NOMO-1 (cell line): ENCODE results near the gene TMEM200C.

ENCODE experiments used
- DNase-seq, 2 experiments: peaks; one replicate each; lab custom pipeline; 2025; ENCODE audit not compliant: unreplicated experiment in 2 of 2; lab: John Stamatoyannopoulos, UW

The TMEM200C gene

DNA sequence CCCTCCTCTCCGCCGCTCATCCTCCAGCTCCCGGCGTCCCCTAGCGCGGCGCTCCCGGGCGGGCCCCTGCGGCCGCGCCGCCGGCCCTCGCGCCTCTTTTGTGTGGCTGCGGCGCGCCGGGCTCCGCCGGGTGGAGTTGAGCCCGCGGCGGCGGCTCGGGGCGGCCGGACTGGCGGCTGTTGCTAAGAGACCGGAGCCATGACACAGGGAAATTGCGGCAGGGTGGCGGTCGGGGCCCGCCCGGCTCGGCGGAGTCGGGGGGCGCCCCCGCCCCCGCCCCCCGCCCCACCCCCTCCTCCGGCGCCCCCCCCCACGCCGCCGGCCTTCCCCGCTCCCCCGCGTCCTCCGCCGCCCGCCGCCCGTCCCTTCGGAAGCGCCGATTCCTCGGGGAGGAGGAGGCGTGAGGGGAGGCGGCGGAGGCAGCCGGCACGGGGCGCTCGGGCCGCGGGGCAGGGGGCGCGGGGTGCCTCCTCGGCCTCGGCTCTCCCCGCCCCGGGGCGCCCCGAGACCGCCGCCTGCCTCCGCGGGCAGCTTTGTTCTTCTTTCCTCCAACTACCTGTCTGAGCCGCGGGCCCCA lies at the start of gene TMEM200C:
TSS of gene TMEM200C (minus strand) at position 224 of the 577 bp plus-strand sequence. CDS start 3,459 bp downstream, outside the sequence.
- DNase-seq = peak in 1 of 2 experiments; percentile 0

DNA sequence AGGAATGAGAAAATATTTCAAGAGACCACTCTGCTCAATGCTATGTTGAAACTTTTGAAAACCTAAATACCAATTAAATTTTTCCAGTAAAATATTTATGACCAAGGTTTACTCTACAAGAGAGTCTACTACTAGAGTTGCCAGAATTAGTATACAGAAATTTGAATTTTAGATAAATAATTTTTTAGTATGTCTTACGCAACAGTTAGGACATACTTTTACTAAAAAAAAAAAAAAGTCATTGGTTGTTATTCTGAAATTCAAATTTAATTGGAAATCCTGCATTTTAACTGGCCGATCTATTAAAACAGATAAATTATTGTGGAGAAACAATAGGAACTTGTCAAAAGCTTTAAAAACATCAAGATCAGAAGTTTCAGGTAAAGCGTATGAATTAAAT lies 49.1 kb upstream of the TMEM200C start:
- DNase-seq = no peak

DNA sequence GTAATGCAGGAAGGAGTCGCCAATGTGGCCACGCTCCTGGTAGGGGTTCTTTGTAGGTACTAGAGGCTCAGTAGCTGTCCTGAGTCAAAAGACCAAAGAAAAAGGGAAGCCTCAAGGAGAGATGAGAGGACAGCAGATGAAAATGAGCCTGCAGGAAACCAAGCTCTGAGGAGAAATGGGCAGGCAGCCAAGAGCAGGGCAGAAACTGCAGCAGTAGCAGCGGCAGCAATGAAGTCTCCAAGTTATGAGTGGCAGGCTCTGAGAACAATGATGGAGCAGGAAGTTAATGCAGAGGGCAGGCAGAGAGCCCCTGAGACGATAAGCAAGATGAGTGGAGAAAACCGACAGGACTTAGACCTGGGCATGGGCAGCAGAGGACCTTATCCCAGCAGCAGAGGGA lies 48.2 kb upstream of the TMEM200C start:
- DNase-seq = no peak

DNA sequence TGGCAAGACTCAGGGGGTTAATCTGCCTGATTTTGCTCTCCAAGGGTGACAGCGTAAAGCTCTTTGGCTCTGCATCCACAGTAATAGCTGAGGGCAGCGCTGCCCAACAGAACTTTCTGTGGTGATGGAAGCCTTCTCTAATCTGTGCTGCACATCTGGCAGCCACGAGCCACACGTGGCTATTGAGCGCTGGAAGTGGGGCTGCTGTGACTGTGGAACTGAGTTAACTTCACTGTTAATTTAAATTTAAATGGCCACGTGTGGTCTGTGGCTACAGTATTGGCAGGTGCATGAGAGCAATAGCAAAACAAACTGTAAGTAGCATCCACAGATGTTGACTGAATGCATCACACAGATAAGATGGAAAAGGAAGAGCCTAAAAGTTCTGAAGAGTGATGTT lies 47.3 kb upstream of the TMEM200C start:
- DNase-seq = no peak

DNA sequence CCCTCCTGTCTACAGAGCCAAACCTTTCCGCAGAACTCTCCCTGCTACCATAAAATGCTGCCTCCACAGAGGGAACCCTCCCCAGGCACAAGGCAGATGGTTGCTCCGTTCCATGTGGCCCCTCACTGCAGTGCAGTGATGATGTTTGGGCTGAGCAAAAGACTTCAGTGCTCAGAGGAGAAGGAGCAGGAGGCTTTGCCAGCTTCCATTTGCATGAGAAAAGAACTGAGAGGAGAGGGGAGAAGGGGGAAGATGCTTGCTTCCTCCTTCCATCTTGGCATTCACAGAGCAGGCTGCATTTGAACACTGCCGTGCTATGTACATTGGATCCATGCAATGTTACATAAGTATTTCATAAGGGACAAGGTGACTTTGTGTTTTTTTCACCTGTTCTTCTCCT lies 46.6 kb upstream of the TMEM200C start:
- DNase-seq = no peak

DNA sequence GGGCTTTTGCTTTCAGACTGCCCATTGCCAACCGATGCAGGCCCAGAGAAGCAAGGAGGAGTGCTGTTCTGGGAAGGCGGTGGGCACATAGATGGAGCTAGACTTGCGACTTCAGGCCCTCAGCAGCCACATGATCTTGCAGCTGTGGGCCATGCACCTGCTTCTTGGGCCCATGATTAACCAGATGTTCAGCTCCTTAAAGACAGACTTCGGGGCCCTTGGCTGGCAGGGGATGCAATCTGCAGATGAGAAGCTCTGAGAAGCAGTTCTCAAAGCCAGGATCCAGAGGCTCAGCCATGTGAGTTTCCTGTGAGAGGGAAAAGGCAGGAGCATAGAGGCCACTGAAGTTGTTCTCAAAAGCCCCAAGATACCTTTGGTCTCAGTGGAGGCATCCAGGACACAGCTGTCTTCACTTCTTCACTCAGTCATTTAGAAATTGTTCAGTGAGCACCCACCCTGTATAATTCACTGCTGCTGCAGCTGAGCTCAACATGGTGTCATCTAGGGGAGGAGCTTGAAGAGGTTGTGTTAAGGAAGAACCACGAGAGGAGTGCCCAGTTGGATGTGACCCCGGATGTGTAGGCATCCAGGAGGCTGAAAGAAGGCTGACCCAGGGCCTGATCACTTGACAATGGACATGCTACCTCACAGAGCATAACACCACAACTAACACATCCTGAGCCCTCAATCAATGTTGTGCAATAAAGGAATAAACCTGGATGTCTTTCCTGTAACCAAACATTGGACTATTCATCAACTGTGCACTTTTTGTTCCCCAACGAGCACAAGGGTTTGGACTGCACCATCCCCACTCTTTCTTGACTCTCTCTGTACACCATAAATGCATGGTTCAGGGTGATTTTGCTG lies 44.7 kb upstream of the TMEM200C start:
- no peak for DNase-seq

DNA sequence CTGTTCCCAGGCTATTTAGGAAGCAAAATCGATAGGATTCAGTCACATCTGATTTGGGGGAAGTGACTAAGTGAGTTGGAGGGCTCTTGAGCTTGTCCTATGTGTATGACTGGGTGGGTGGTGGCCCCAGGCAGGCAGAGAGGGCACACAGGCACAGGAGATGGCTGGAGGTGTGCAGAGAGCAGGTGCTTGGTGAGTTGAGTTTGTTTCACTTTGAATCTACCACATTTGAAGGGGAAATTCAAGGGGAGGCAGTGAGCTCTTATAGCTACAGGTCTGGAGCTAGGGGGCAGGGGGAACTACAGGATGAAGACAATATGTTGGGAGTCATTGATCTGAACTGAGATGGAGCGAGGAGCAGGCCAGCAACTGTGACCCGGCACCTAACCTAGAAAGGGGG lies 42.5 kb upstream of the TMEM200C start:
- no peak for DNase-seq

DNA sequence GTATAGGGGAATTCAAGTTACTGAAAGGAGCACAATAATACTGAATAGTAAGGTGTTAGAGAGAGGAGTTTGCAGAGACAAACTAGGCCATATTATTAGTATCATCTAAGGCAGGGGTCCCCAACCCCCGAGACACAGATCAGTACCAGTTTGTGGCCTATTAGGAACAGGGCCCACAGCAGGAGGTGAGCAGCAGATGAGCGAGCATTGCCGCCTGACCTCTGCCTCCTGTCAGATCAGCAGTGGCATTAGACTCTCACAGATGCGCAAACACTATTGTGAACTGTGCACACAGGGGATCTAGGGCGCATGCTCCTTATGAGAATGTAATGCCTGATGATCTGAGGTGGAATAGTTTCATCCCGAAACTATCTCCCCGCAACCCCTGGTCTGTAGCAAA lies 41.8 kb upstream of the TMEM200C start:
- DNase-seq = no peak

DNA sequence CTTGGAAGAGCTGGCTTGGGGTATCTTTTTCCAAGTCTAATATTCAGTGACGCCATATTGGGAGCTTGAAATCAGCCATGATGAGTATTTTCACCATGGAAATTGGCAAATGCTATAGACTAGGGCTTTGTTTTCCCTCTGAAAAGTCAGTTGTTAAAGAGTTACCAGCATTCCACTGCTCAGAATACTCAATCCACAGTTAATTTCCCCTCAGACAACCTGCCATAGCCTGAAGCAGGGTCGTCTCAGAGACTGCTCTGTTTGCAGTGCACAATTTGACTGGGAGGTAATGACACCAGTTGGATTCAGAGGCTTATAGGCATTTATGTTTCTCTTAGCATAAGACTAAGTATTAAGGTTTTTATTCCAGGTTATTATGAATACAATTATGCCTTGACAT lies 35.5 kb upstream of the TMEM200C start:
- DNase-seq = no peak

DNA sequence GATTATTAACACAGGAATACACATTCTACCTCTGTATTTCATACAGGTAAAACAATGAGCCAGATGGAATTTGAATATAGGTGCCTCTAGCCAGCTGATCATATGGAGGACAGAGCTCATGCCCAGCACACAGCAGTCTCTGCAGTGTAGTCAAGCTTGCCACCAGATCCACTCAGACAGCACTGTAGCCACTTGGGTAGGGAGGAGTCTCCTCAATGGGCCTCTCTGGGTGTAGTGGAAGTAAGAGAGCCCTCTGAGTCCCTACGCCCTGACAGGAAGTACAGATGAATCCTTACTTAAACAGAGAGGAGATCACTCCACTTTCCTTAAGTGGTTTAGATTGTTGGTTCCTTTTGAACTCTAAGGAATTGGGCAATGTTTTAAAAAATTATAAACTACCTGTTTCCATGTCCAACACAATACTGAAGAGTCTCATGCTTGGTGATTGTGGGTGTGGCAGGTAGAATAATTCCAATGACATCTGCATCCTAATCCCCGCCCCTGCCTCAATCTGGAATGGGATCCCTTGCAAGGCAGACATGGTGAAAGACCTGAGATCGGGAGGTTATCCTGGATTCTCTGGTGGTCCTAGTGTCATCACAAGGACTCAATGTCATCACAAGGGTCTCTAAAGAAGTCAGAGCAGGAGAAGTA lies 23.0 kb upstream of the TMEM200C start:
- no peak for DNase-seq

DNA sequence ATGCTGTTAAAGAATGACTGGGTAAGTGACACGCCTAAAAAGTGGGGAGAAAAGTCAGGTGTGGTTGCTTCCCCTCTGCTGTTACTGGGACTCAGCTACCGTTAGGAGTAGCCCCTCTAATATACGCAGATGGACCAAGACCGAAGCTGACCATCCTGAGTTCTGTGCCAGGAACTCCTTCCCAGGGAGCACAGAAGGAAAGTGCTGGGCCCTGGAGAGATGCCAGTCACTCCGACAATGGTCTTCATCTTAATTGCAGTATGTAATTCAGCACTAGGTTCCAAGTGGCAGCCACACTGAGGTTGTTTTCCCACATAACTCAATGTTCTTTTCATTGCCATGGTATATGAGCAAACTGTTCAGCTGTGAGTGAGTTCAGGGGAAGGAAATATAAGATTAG lies 19.6 kb upstream of the TMEM200C start:
- no peak for DNase-seq

DNA sequence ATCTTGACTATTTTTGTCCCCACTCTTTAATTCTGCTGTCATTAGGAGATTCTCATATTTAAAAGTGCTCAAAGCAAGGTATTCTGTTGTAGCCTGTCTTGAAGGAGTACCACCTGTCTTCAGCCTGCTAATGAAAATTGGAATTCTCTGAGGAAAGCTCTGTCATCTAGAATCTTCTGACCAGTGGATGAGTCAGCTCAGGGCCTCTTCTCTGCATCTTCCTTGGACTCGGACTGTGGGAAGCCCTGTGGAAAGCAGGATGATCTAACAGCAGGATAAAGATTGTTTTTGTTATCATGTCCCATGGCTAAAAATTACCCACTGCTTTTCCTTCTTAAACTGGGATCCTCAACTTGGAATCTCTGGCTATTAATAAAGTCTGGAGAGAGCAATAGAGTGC lies 18.7 kb upstream of the TMEM200C start:
- no peak for DNase-seq

DNA sequence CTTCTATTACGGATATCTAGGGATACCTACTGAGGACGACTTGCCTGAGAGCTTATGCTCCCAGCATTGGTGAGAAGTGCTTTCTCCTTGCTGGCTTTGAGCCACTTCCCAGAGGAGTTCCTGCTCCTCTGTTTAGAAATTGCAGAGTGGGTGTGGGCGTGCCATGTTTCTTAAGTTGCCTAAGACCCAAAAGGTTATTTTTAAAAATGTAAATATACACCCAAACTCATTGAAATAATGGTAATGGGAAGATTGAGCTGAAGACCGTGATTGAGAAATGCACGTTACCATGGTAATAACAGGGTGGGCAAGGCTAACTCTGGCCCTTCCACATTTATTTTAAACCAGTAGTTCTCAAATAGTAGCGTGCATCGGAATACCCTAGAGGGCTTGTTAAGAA lies 17.2 kb upstream of the TMEM200C start:
- DNase-seq = no peak

DNA sequence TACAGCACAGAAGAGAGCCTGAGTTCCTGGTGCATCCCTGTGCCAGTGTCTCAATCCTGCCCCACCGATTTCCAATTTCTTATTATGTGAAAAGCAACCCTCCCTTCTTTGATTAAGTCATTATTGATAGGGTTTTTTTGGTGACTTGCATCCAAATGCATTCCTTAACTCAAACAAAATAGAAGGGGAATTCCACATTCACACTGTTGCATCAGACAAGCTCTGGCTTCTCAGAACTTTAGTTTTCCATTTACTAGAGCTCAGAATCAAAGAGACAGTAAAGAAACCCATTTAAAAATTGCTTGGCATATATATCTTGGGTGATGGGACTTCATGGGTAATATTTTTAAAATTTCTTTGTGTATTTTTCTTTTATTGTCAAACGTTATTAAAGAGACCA lies 13.8 kb upstream of the TMEM200C start:
- DNase-seq = no peak

DNA sequence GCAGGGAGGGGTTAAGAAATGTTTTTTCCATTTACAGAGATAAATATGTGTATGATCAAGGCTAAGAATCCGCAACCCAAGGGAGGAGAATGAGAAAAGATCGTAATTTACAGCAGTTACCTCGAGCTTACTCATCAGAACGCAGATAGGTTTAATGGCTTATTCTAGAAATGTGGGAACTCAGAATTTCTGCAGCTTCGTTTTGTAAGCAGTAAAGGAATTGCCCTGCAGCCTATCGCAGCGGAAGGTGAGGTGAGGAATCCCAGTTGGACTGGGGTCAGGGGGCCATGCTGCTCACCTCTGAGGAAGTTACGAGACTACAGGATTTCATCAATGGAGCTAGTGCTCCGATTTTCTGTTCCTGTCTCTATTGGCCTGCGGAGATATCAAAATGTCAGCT lies 8.1 kb upstream of the TMEM200C start:
- no peak for DNase-seq

DNA sequence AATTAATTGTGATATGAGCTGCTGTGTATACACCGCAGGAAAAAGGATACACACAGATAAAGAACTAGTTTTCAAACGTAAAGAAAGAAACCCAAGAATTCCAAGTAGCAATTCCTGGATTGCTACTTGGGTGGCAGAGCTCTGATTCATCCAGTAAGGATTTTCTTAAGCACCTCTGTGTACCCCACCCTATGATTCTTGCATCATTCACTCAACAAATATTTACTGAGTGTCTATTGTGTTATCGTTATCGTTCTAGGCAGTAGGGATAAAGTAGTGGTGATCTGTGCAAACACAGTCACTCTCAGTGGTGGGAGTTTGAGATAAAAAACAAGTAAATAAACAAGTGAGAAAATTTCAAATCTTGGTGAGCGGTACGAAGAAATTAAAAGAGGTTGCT lies 4.9 kb upstream of the TMEM200C start:
- DNase-seq = no peak

DNA sequence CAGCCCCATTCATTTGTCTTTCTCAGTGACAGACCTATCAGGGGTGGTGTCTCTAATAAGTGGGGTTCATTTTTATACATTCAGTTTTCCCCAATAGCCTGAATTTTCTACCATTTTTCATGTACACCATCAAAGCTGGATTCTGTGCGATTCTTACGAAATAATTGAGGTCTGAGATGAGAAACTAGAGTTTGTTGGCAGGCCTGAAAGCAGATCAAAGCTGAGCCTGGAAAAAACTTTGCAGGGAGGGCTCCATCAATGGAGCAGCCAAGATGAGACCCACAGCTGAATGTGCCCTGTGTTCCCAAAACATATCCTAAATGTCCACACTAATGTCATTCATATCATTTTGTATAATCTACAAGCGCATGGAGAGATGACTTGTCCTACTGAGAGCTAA lies 4.5 kb upstream of the TMEM200C start:
- no peak for DNase-seq

DNA sequence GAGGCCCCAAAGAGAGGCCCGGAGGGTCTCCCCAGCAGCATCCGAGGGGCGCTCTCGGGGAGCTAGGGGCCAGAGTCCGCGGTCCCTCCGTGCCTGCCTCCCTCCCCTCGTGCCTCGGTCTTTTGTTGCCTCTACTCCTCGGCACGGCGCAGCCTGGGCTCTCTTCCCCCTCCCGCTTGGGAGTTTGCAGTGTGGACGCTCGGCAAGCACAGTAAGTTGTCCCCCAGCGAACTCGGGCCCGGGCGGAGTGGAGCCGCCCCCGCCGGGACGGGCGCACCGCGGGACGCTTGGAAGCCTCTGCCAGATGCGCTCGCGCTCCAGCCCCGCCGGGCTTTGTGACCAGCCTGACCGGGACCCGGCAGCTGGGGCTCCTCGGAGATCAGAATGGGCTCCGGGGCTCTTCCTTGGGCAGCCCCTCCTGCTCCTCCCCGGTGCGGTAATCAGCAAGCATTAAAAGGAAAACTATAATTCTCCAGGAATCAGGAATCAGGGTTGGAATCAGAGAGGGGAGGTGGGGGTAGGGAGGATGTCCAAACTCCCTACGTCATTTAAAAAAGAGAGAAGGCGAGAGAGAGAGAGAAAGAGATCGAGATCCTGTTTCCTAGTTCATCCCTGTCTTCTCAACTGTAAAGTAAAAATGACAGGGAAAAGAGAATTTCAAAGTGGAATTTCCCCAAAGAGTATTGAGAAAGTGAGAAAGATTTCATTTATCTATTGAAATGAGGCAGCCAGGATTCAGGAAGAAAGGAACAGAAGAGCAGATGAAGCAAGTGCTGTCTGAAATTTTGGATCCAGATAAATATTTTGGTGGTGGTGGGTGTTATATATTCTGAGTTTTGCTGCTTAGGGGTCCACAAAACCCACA lies 786 bp upstream of the TMEM200C start:
- peak in 1 of 2 experiments; percentile 0 for DNase-seq

DNA sequence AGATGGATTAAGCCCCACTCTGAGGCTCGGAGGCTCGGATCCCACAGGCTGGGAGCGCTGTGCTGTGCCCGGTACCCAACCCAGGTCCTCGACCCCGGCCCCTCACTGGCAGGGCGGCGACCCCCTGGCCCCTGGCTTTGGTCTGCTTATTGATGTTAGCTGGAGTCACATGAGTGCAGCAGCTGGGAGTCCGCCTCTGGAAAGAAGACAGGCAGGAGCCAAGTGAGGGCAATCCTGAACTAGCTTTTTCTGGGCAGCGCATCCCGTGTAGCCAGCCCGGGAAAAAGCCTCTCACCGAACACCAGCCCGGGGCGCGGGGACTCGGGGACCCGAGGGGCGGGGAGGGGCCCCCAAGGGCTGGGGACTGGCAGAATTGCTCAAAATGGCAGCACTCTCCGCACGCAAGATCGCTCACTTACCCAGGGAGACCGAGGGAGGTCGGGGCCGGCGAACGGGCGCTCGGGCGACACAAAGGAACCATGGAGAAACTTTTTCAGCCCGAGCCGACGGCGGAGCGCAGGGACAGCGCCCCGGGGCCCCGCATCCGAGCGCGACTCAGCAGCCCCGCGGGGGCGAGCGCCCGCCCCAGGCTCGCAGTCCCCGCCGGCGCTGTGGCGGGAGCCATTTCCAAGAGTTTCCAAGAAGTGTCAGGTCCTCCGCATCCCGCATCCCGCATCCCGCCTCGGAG lies 567 bp downstream of the TMEM200C start:
- DNase-seq = no peak

DNA sequence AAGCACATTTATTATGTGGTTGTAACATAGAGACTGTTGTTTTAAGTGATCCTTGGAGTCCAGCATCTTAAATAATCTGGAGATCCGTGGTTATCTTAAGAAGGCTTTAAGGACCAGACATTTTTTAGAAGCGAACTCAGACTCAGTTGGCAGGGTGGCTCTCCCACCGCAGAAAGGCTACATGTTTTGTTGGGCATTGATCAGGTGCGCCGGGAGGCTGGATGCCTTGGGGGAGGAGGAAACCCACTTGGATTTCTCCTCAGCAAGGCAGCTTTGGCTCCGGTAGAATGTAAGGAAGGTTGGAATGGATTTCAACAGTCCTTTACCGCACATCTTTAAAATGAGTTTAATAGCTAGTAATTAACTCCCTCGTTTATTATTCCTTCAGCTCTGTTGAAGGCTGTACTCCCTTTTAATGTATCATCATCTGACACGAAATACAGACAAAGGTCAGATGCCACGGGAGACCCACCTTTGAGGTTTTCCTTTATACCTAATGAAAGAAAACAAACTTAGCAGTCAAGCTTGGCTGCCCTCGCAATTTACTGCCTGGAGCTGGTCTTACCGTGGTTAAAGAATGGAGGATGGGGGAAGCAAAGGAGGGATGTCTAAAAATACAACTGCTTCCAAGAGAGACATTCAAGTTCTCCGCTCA lies 1.2 kb downstream of the TMEM200C start:
- DNase-seq = no peak
